B cell (primary cell): ENCODE results near the gene GPR15. TPM values are rescaled to one million over a fixed set of nuclear protein-coding genes. Genes with fewer than 3 reads are reported as not detected.

Source experiments
- ATAC-seq: fragments of 200-7000 bp; cut with Tn5 transposase; one replicate; pipeline ENCODE4 v1.10.0; 2021; ENCODE audit warnings: low read depth, mild to moderate bottlenecking, moderate number of reproducible peaks, moderate library complexity
- CTCF ChIA-PET: fragments of 350-600 bp; sonication (Branson Sonifier 250); formaldehyde crosslinking; loops from one replicate; lab custom pipeline; 2021; ENCODE audit warnings: antibody characterized with exemption, inconsistent platforms; lab: Charles Lee
- POLR2A ChIA-PET: fragments of 350-600 bp; sonication (Branson Sonifier 250); formaldehyde crosslinking; loops from one replicate; lab custom pipeline; 2021; ENCODE audit warnings: antibody characterized with exemption; lab: Charles Lee
- DNase-seq: peaks from one replicate; pipeline ENCODE4 v3.0.0; 2013
- H2AFZ ChIP-seq: 2 replicates; pipeline ENCODE4 v1.6.1; 2012; ENCODE audit warnings: mild to moderate bottlenecking, low read depth, low read length; ENCODE audit not compliant: insufficient read depth, poor library complexity, severe bottlenecking
- H3K27ac ChIP-seq, 2 donors: 1 replicate in 1 of 2; 2 replicates in 1 of 2; pipeline ENCODE4 v1.5.1; 2012 to 2013; ENCODE audit warnings: low read length in 2 of 2, mild to moderate bottlenecking in 2 of 2, moderate library complexity in 1 of 2
- H3K27me3 ChIP-seq, 4 experiments: fragments of 200-600 bp in 1 of 4; sonication (generic) in 1 of 4; replicated peaks in 1 of 4; 1 replicate in 2 of 4; 2 replicates in 2 of 4; pipeline versions ENCODE4 v1.6.1 to v1.7.0; 2013 to 2016; ENCODE audit warnings: low read length in 3 of 4, mild to moderate bottlenecking in 2 of 4, mixed read lengths in 1 of 4, moderate library complexity in 1 of 4; ENCODE audit not compliant: insufficient read depth in 4 of 4, control insufficient read depth in 3 of 4; ENCODE audit errors: control extremely low read depth in 1 of 4
- H3K36me3 ChIP-seq, 2 experiments: replicated peaks in 1 of 2; 1 replicate in 1 of 2; 2 replicates in 1 of 2; pipeline versions ENCODE4 v1.6.1 to v1.7.1; 2013; ENCODE audit warnings: low read length in 1 of 2; ENCODE audit not compliant: insufficient read depth in 2 of 2, control insufficient read depth in 1 of 2; ENCODE audit errors: control extremely low read depth in 1 of 2, extremely low read depth in 1 of 2
- H3K4me1 ChIP-seq, 2 donors: fragments of 200-600 bp in 1 of 2; sonication (generic) in 1 of 2; 1 replicate in 1 of 2; 2 replicates in 1 of 2; pipeline versions ENCODE4 v1.5.1 to v1.6.1; 2013 to 2017; ENCODE audit warnings: low read length in 2 of 2; ENCODE audit not compliant: control insufficient read depth in 2 of 2, insufficient read depth in 2 of 2
- H3K4me2 ChIP-seq: replicated peaks from 2 replicates; pipeline ENCODE3; 2012; ENCODE audit warnings: mild to moderate bottlenecking, low read depth, low read length; ENCODE audit not compliant: poor library complexity, severe bottlenecking
- H3K4me3 ChIP-seq, 5 experiments: fragments of 200-600 bp in 1 of 5; sonication (generic) in 1 of 5; 1 replicate in 3 of 5; 2 replicates in 2 of 5; pipeline versions ENCODE4 v1.5.1 to v1.7.0; 2011 to 2016; ENCODE audit warnings: low read length in 4 of 5, mild to moderate bottlenecking in 4 of 5, low read depth in 2 of 5, control low read depth in 1 of 5, moderate library complexity in 1 of 5; ENCODE audit not compliant: insufficient read depth in 1 of 5; ENCODE audit errors: control extremely low read depth in 1 of 5, extremely low read depth in 1 of 5
- H3K79me2 ChIP-seq: fragments of 200-600 bp; sonication (generic); one replicate; pipeline ENCODE4 v1.6.0; 2016; ENCODE audit warnings: low read length; ENCODE audit not compliant: control insufficient read depth, insufficient read depth
- H3K9ac ChIP-seq: fragments of 200-600 bp; sonication (generic); 2 replicates; pipeline ENCODE4 v1.6.1; 2017; ENCODE audit warnings: mild to moderate bottlenecking, low read length, moderate library complexity
- H3K9me3 ChIP-seq, 3 donors: one replicate each; pipeline versions ENCODE4 v1.6.1 to v1.7.1; 2013; ENCODE audit warnings: low read length in 2 of 3; ENCODE audit not compliant: control insufficient read depth in 2 of 3, insufficient read depth in 1 of 3; ENCODE audit errors: control extremely low read depth in 1 of 3
- H4K20me1 ChIP-seq: 2 replicates; pipeline ENCODE4 v1.6.0; 2012; ENCODE audit warnings: mild to moderate bottlenecking, low read length; ENCODE audit not compliant: insufficient read depth, control insufficient read depth, poor library complexity, severe bottlenecking
- H3K27ac Mint-ChIP-seq: one replicate; pipeline ENCODE4 v1.8.0; 2021; ENCODE audit warnings: mixed read lengths
- H3K27me3 Mint-ChIP-seq: one replicate; pipeline ENCODE4 v1.8.0; 2021; ENCODE audit warnings: mixed read lengths
- H3K4me1 Mint-ChIP-seq: one replicate; pipeline ENCODE4 v1.8.0; 2021; ENCODE audit warnings: mixed read lengths
- H3K4me3 Mint-ChIP-seq: one replicate; pipeline ENCODE4 v1.8.0; 2021; ENCODE audit warnings: mixed read lengths
- H3K9me3 Mint-ChIP-seq: one replicate; pipeline ENCODE4 v1.8.0; 2022; ENCODE audit warnings: mixed read lengths; ENCODE audit not compliant: insufficient read depth
- EZH2 ChIP-seq: IDR thresholded peaks from 2 replicates; pipeline ENCODE4 v1.6.1; 2012; ENCODE audit warnings: borderline replicate concordance, low read depth, mild to moderate bottlenecking, moderate library complexity, low read length; ENCODE audit not compliant: insufficient read depth, poor library complexity, severe bottlenecking
- WGBS: methylation state at CpG from one replicate; pipeline ENCODE4 v1.1.5; 2013; ENCODE audit warnings: missing lambda C conversion rate; ENCODE audit not compliant: insufficient coverage; 5-methylcytosine and 5-hydroxymethylcytosine counted together
- intact Hi-C: fragments of 100-400 bp; cut with micrococcal nuclease; formaldehyde crosslinking; loops from one replicate; pipeline ENCODE4 v1.10.0; 2022
- polyA plus RNA-seq: library from polyadenylated mRNA; depleted of rRNA; stranded (reverse); fragments of >200 nt; gene quantifications from 2 replicates; pipeline ENCODE4 v1.2.3, GENCODE V29; 2012
- total RNA-seq, 2 donors: library from RNA; stranded (reverse); fragments of 120-200 nt in 1 of 2; gene quantifications; 1 replicate in 1 of 2; 2 replicates in 1 of 2; pipeline versions ENCODE4 v1.2.3 to v1.2.4, GENCODE V29; 2013 to 2022
- TF ChIP-seq, protein P1 (sequence below): fragments of 200-600 bp; IDR thresholded peaks from one replicate; pipeline ENCODE4 v1.8.0; 2022; ENCODE audit warnings: antibody characterized with exemption, mild to moderate bottlenecking

Gene GPR15
- total and polyA plus RNA-seq, 2 donors (not counting 1 experiment from before 2014, with no cell fraction given) = 6.4 to 6.5 TPM

DNA sequence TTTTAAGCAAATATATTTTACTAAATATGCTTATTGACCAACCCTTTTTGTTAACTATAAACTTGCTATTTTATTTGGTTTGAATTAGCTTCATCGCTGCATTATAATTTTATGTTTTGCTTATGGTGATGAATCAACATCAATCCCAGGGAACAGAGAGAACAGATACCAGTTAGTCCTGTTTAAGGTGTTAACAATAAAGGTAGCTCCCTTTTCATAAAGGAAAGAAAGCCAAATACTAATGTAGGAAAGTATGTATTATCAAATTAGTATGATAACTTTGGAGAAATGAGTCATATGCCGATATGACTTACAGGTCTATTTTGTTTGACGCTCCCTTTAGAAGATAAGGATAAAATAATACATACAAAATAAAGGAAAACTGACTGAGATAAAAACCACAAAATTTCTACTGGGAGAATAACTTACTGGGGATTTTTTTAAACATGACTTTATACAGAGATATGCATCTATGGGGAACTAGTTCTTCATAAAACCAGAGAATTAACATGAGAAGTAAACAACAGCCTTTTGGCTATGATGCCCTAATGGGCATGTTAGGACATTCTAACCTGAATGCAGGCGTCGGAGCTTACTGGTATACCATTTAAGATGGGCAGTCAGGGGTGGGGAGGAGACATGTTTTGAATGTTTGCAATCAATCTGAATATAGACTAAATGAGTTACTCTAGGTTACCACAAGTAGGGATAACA is 29.8 kb upstream of the GPR15 start:
- Histone ChIP-seq H3K79me2 (no peaks in the 10 kb centered on the region), H3K27ac (no peak overlapping the region), H3K36me3 (no peaks in the 10 kb centered on the region), H3K4me2 (no peak overlapping the region), H3K27me3 (no peaks in the 10 kb centered on the region), H3K9ac (no peak overlapping the region), H3K4me1 (no peaks in the 10 kb centered on the region), H3K9me3 (no peaks in the 10 kb centered on the region), H4K20me1 (no peaks in the 10 kb centered on the region), H3K4me3 (no peak overlapping the region), H2AFZ (no peak overlapping the region)
- 100% methylated on average over 2 of the region's 5 CpGs for WGBS
- TF ChIP-seq, protein P1, sequence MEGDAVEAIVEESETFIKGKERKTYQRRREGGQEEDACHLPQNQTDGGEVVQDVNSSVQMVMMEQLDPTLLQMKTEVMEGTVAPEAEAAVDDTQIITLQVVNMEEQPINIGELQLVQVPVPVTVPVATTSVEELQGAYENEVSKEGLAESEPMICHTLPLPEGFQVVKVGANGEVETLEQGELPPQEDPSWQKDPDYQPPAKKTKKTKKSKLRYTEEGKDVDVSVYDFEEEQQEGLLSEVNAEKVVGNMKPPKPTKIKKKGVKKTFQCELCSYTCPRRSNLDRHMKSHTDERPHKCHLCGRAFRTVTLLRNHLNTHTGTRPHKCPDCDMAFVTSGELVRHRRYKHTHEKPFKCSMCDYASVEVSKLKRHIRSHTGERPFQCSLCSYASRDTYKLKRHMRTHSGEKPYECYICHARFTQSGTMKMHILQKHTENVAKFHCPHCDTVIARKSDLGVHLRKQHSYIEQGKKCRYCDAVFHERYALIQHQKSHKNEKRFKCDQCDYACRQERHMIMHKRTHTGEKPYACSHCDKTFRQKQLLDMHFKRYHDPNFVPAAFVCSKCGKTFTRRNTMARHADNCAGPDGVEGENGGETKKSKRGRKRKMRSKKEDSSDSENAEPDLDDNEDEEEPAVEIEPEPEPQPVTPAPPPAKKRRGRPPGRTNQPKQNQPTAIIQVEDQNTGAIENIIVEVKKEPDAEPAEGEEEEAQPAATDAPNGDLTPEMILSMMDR = no peak
- TF ChIP-seq EZH2 = no peak
- Mint-ChIP-seq H3K27ac (no peak overlapping the region), H3K27me3 (no peaks in the 10 kb centered on the region), H3K4me1 (no peaks in the 10 kb centered on the region), H3K9me3 (no peaks in the 10 kb centered on the region), H3K4me3 (no peak overlapping the region)
- DNase-seq (no peak), ATAC-seq (no peak)
- POLR2A ChIA-PET = no interaction called here
- intact Hi-C loops = no loop called here
- CTCF ChIA-PET = interaction anchor here (0.6 kb wide), 1 partner anchor 463 kb away, joined by 3 read pairs; no protein-coding TSS in a partner anchor

DNA sequence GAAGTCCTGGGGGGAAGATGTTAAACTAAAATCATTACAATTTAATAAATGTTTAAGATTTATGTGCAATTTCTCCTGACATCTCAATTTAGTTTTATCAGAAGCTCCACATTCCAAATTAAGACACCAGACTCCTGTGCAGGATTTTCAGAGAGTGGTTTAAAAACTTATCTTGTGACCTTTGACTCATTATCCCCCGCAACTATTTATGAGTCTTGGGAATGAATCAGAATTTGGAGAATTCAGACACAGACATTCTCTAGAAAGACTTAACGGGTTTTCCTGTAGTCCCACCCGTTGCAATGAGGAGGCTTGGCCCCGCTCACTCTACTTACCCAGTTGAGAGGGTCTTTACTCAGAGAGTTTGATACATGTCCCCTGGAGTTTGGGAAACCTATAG is 27.2 kb upstream of the GPR15 start:
- WGBS = no CpG with 5 or more reads among the region's 4 CpGs

More for the DNA sequence above, 27.2 kb upstream of the GPR15 start:
- Mint-ChIP-seq H3K27ac (no peak overlapping the region), H3K27me3 (no peaks in the 10 kb centered on the region), H3K9me3 (no peaks in the 10 kb centered on the region), H3K4me3 (no peak overlapping the region), H3K4me1 (no peaks in the 10 kb centered on the region)
- no peak for DNase-seq
- CTCF ChIA-PET = no interaction called here
- H3K4me2 ChIP-seq = no peak overlapping the region
- no peaks in the 10 kb centered on the region for H3K9me3 ChIP-seq
- no peak overlapping the region for H3K4me3 ChIP-seq
- POLR2A ChIA-PET = no interaction called here
- no peaks in the 10 kb centered on the region for H4K20me1 ChIP-seq
- TF ChIP-seq, protein P1 = no peak
- no peak for TF ChIP-seq EZH2
- H2AFZ ChIP-seq = no peak overlapping the region
- intact Hi-C loops = no loop called here
- no peaks in the 10 kb centered on the region for H3K4me1 ChIP-seq
- H3K27ac ChIP-seq = no peak overlapping the region
- no peaks in the 10 kb centered on the region for H3K79me2 ChIP-seq
- no peak for ATAC-seq
- no peak overlapping the region for H3K9ac ChIP-seq
- H3K36me3 ChIP-seq = peaks cover 3 to 4% of the 10 kb centered on the region in 2 experiments
- no peaks in the 10 kb centered on the region for H3K27me3 ChIP-seq
